Epithelial cell of umbilical artery (primary cell): ENCODE data around the gene ACCSL. TPM values are rescaled to one million over a fixed set of nuclear protein-coding genes. Genes with fewer than 3 reads are reported as not detected.

ENCODE experiments used
- total RNA-seq: library from RNA; depleted of rRNA; stranded (reverse); fragments of >200 nt; gene quantifications from 2 replicates; pipeline ENCODE4 v1.2.3, GENCODE V29; 2014

Gene ACCSL
- not detected in 2 replicates for total RNA-seq

GRCh38 chr11:44047931-44048431, at the start of gene ACCSL:
Gene ACCSL (plus strand): TSS chr11:44047981. CDS start chr11:44048037, 56 bp downstream.

GRCh38 chr11:44065841-44066731, 18.3 kb downstream of the ACCSL start, which contains the start of gene ACCS:
Gene ACCS (plus strand): TSS chr11:44066270. CDS start chr11:44067628, 1,358 bp downstream.

GRCh38 chr11:44095506-44096359, 48.0 kb downstream of the ACCSL start, which contains the start of gene EXT2:
Gene EXT2 (plus strand): TSS chr11:44095678. CDS start chr11:44107713, 12,035 bp downstream.

Other genes starting within 250 kb of the ACCSL start
- 37.4 and 41.2 TPM in 2 replicates for gene ALKBH3, start 167.2 kb upstream of the ACCSL start, total RNA-seq
- 4.7 and 12.7 TPM in 2 replicates for gene C11orf96, start 105.3 kb upstream of the ACCSL start, total RNA-seq
- 2.3 and 5.3 TPM in 2 replicates for gene ACCS, start 18.3 kb downstream of the ACCSL start, total RNA-seq
- 73.4 and 128 TPM in 2 replicates for gene EXT2, start 47.7 kb downstream of the ACCSL start, total RNA-seq